K562 (cell line): ENCODE results near the gene TMEM158. TPM values are rescaled to one million over a fixed set of nuclear protein-coding genes. Genes with fewer than 3 reads are reported as not detected.
A peak's percentile ranks its signal among the peaks of the same experiment; 100 is the strongest.

Source experiments
- FOXK2 ChIP-seq, 2 experiments: fragments of 450-650 bp; IDR thresholded peaks in 1 of 2; conservative IDR thresholded peaks in 1 of 2; 2 replicates each; pipeline ENCODE4 v1.6.1; 2016; ENCODE audit warnings: low read depth in 2 of 2, mild to moderate bottlenecking in 1 of 2
- GTF2B ChIP-seq: IDR thresholded peaks from 2 replicates; pipeline ENCODE4 v1.6.1; 2011; ENCODE audit not compliant: insufficient read length; ENCODE audit errors: extremely low read depth
- HDGF ChIP-seq: fragments of 450-650 bp; IDR thresholded peaks from 2 replicates; pipeline ENCODE4 v1.6.1; 2016
- HNRNPH1 ChIP-seq: fragments of 200-400 bp; formaldehyde crosslinking; optimal IDR thresholded peaks from 2 replicates; pipeline ENCODE3; 2017; ENCODE audit warnings: low read depth, mild to moderate bottlenecking, low read length, moderate library complexity
- IFI16 ChIP-seq: fragments of 250-450 bp; sonication (Bioruptor Pico); IDR thresholded peaks from 2 replicates; pipeline ENCODE4 v2.1.2; 2022; ENCODE audit warnings: mild to moderate bottlenecking, inconsistent platforms
- JUNB ChIP-seq: fragments of 450-650 bp; formaldehyde crosslinking; conservative IDR thresholded peaks from 2 replicates; pipeline ENCODE4 v1.4.0; 2020; ENCODE audit warnings: mild to moderate bottlenecking
- KDM4B ChIP-seq, 2 experiments: fragments of 450-650 bp in 1 of 2; sonication (generic) in 1 of 2; IDR thresholded peaks; 2 replicates each; pipeline ENCODE4 v1.6.1; 2016 to 2017; ENCODE audit warnings: borderline replicate concordance in 2 of 2, antibody characterized with exemption in 1 of 2, low read depth in 1 of 2, mild to moderate bottlenecking in 1 of 2
- LEF1 ChIP-seq: fragments of 450-650 bp; IDR thresholded peaks from 2 replicates; pipeline ENCODE4 v1.6.1; 2016; ENCODE audit warnings: mild to moderate bottlenecking
- MECOM ChIP-seq: fragments of 250-450 bp; sonication (Bioruptor Pico); IDR thresholded peaks from 2 replicates; pipeline ENCODE4 v1.8.0; 2022; ENCODE audit warnings: inconsistent platforms
- MYBL2 ChIP-seq, 2 experiments: fragments of 450-650 bp in 1 of 2; sonication (generic) in 1 of 2; formaldehyde crosslinking in 1 of 2; IDR thresholded peaks; 2 replicates each; pipeline versions ENCODE4 v1.6.1 to v1.8.1; 2017 to 2022; ENCODE audit warnings: borderline replicate concordance in 1 of 2, inconsistent platforms in 1 of 2, low read depth in 1 of 2, mild to moderate bottlenecking in 1 of 2, missing genetic modification reagents in 1 of 2, moderate library complexity in 1 of 2
- NCOA6 ChIP-seq: fragments of 450-650 bp; IDR thresholded peaks from 2 replicates; pipeline ENCODE4 v1.6.1; 2017; ENCODE audit warnings: mild to moderate bottlenecking
- NFIC ChIP-seq: fragments of 450-650 bp; IDR thresholded peaks from 2 replicates; pipeline ENCODE4 v1.6.1; 2017; ENCODE audit warnings: mild to moderate bottlenecking, inconsistent platforms
- NKRF ChIP-seq: fragments of 450-650 bp; IDR thresholded peaks from 2 replicates; pipeline ENCODE4 v1.6.1; 2016; ENCODE audit warnings: borderline replicate concordance
- PML ChIP-seq: IDR thresholded peaks from 2 replicates; pipeline ENCODE4 v1.6.1; 2012; ENCODE audit warnings: low read length, inconsistent platforms
- POU5F1 ChIP-seq: fragments of 150-350 bp; IDR thresholded peaks from 2 replicates; pipeline ENCODE4 v1.6.1; 2014; ENCODE audit warnings: borderline replicate concordance, low read length, low read depth, mild to moderate bottlenecking; ENCODE audit not compliant: partially characterized antibody
- RNF2 ChIP-seq: sonication (generic); IDR thresholded peaks from 2 replicates; pipeline ENCODE4 v1.6.1; 2016
- RUNX1 ChIP-seq: sonication (generic); IDR thresholded peaks from 2 replicates; pipeline ENCODE4 v1.6.1; 2016; ENCODE audit warnings: antibody characterized with exemption, low read depth
- SLC30A9 ChIP-seq: fragments of 250-450 bp; sonication (Bioruptor Pico); IDR thresholded peaks from 2 replicates; pipeline ENCODE4 v1.8.0; 2022; ENCODE audit warnings: mild to moderate bottlenecking, moderate library complexity
- STAT5B ChIP-seq: fragments of 250-450 bp; sonication (Bioruptor Pico); IDR thresholded peaks from 2 replicates; pipeline ENCODE4 v1.8.0; 2021; ENCODE audit warnings: mild to moderate bottlenecking, inconsistent platforms
- YBX1 ChIP-seq: fragments of 450-650 bp; IDR thresholded peaks from 2 replicates; pipeline ENCODE4 v1.7.1; 2016; ENCODE audit warnings: mild to moderate bottlenecking
- ZBTB33 ChIP-seq: sonication (generic); formaldehyde crosslinking; IDR thresholded peaks from 2 replicates; pipeline ENCODE4 v1.8.1; 2023; ENCODE audit warnings: mild to moderate bottlenecking, missing genetic modification reagents
- ZC3H11A ChIP-seq: IDR thresholded peaks from 2 replicates; pipeline ENCODE4 v1.6.1; 2012; ENCODE audit warnings: low read depth, low read length, improper control_type of control experiment
- ZNF12 ChIP-seq: sonication (generic); formaldehyde crosslinking; IDR thresholded peaks from 2 replicates; pipeline ENCODE4 v1.4.0; 2020; ENCODE audit warnings: mild to moderate bottlenecking, missing genetic modification reagents
- ZNF121 ChIP-seq: sonication (generic); formaldehyde crosslinking; conservative IDR thresholded peaks from 2 replicates; pipeline ENCODE4 v1.8.0; 2022; ENCODE audit warnings: missing genetic modification reagents
- ZNF764 ChIP-seq: fragments of 250-450 bp; sonication (Bioruptor Pico); IDR thresholded peaks from 2 replicates; pipeline ENCODE4 v1.4.0; 2020; ENCODE audit warnings: low read depth, mild to moderate bottlenecking, moderate library complexity
- ZNF778 ChIP-seq: fragments of 450-650 bp; formaldehyde crosslinking; IDR thresholded peaks from 2 replicates; pipeline ENCODE4 v1.4.0; 2020; ENCODE audit warnings: mild to moderate bottlenecking, moderate library complexity
- polyA plus RNA-seq, 8 experiments: library from polyadenylated mRNA; depleted of rRNA in 4 of 8; stranded (reverse) in 5 of 8; unstranded in 3 of 8; fragments of >200 nt; fragmentation: Nextera tagmentation in 2 of 8; fragmentation: Illumina TruSeq in 1 of 8; extraction: Ambion mirVana in 2 of 8; extraction: Trizol in 1 of 8; gene quantifications; 2 replicates each; pipeline versions ENCODE4 v1.2.1 to v1.2.3, GENCODE V29; 2011 to 2014; ENCODE audit warnings: inconsistent platforms in 1 of 8, missing spikeins in 1 of 8
- total RNA-seq, 7 experiments: library from RNA; depleted of rRNA in 6 of 7; stranded (reverse); fragments of >200 nt in 6 of 7; fragmentation: Illumina TruSeq in 2 of 7; extraction: Trizol in 2 of 7; gene quantifications; 2 replicates each; pipeline versions ENCODE4 v1.2.1 to v1.2.3, GENCODE V29; 2011 to 2021; ENCODE audit warnings: low replicate concordance in 1 of 7

The TMEM158 gene
- total and polyA plus RNA-seq, 9 of the 15 experiments (the other 6 are each of a cell fraction or from before 2014, with no cell fraction given), result 2.2 to 46.5 (median 8.4) TPM

GRCh38 chr3:45269952-45270351 is 43.9 kb upstream of the TMEM158 start (continued):
- no peak for TF ChIP-seq GTF2B
- TF ChIP-seq HDGF, result no peak
- peak; percentile 50 to 51; a peak in 3 of 4 replicates for TF ChIP-seq FOXK2 (conservative IDR thresholded peaks at IDR 0.05 in 1 of 2, IDR thresholded peaks at IDR 0.05 in 1 of 2; ENCODE audit: low read depth in 2 of 2)
- TF ChIP-seq RNF2, result 0 out of 2 replicates have a peak, but pooled peaks have one; percentile 22
- no peak for TF ChIP-seq SLC30A9 (CRISPR knock-in tag)
- TF ChIP-seq NCOA6, result no peak; the same call in 1 of the 2 replicates
- no peak for TF ChIP-seq JUNB
- peak; percentile 82 for TF ChIP-seq LEF1
- no peak for TF ChIP-seq RUNX1
- no peak for TF ChIP-seq NFIC
- no peak for TF ChIP-seq ZNF764 (CRISPR knock-in tag)
- no peak for TF ChIP-seq KDM4B (IDR thresholded peaks at IDR 0.05; ENCODE audit: borderline replicate concordance in 2 of 2, low read depth in 1 of 2)
- no peak for TF ChIP-seq STAT5B (CRISPR knock-in tag)
- no peak for TF ChIP-seq MYBL2 (IDR thresholded peaks at IDR 0.05; ENCODE audit: low read depth)
- no peak for TF ChIP-seq MYBL2 (CRISPR knock-in tag; IDR thresholded peaks at IDR 0.05; ENCODE audit: borderline replicate concordance)
- no peak for TF ChIP-seq NKRF
- no peak for TF ChIP-seq POU5F1
- no peak for TF ChIP-seq PML
- no peak for TF ChIP-seq MECOM (CRISPR knock-in tag)
- no peak for TF ChIP-seq ZC3H11A
- no peak for TF ChIP-seq IFI16
- no peak for TF ChIP-seq ZBTB33 (CRISPR knock-in tag)
- no peak for TF ChIP-seq ZNF121 (CRISPR knock-in tag)
- TF ChIP-seq ZNF778 (CRISPR knock-in tag), result no peak
- no peak for TF ChIP-seq HNRNPH1
- no peak for TF ChIP-seq ZNF12 (CRISPR knock-in tag)
- TF ChIP-seq YBX1, result no peak
